Measurements from ENCODE around the gene GALNT7. TPM values are rescaled to one million over a fixed set of nuclear protein-coding genes. Genes with fewer than 3 reads are reported as not detected.

Gene GALNT7
- total RNA-seq, 1 donor from 2014 or later, result 25.9 TPM

DNA sequence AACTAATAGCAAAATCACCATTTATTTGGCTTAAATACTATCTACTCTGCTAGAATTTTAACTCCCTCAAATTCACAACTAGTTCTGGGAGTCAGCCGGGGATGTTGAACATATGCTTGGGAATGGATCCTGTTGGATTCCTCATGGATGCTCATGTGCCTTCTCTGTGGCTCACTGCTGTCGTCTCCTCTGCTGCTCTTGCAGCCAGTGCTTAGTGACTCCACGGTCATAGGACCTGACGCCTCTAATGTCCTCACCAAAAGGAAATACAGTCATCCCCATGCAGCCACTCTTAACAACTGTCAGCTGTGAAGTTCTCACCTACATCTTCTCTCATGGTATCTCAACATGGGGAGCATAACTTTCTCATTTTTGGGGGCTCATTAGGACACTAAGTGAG is 106.1 kb downstream of the GALNT7 start:
- Mint-ChIP-seq H3K4me1 (peaks cover 1% of the 10 kb centered on the region), H3K27ac (no peak overlapping the region), H3K36me3 (ENCODE audit: low read depth) (no peaks in the 10 kb centered on the region), H3K4me3 (no peak overlapping the region), H3K9me3 (no peaks in the 10 kb centered on the region), H3K27me3 (no peaks in the 10 kb centered on the region)
- no peak for DNase-seq
- intact Hi-C loops (cut with micrococcal nuclease), result no loop called here

DNA sequence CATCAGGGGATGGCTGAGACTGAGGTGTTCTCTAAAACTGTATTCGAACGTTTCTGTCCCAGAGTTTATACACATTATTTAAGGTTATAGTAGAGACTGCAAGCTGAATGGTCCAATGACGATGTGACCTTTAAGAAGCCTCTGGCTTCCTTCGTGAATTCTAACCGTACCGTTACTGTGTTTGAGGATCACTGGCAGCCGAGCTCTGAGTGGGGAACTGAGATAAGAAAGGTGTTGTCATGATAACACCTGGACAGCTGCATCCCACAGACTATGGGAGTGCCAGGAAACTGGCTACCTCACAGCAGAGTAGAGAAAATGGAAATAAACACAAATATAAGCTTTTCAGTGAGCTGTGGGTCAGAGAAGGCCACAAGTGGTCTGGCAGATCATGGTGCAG is 106.5 kb downstream of the GALNT7 start:
- H3K36me3 Mint-ChIP-seq (ENCODE audit: low read depth), result no peaks in the 10 kb centered on the region
- DNase-seq, result no peak
- peaks cover 1% of the 10 kb centered on the region for H3K4me1 Mint-ChIP-seq
- intact Hi-C loops (cut with micrococcal nuclease), result no loop called here
- H3K9me3 Mint-ChIP-seq, result no peaks in the 10 kb centered on the region
- no peaks in the 10 kb centered on the region for H3K27me3 Mint-ChIP-seq
- H3K4me3 Mint-ChIP-seq, result no peak overlapping the region
- H3K27ac Mint-ChIP-seq, result no peak overlapping the region

DNA sequence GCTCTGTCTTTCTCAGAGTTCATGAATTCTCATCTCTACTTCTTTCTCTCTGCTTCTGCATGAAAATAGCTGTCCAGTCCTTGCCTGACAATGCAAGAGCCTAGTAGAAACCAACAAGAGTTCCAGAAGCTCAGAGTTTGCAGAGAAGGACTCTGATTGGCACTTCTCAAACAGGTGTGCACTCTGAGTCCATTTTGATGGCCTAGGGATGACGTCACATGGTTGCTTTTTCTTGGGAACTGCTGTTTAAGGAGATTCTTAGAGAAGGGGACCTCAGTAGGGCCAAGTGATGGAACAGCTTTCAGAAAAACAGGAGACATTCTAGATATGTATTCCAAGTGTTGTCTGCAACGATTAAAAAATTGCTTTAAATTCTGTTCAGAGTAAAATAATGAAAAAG is 108.7 kb downstream of the GALNT7 start:
- no peak overlapping the region for H3K4me3 Mint-ChIP-seq
- intact Hi-C loops (cut with micrococcal nuclease), result no loop called here
- no peaks in the 10 kb centered on the region for H3K27me3 Mint-ChIP-seq
- no peak overlapping the region for H3K27ac Mint-ChIP-seq
- H3K4me1 Mint-ChIP-seq, result peaks cover 1% of the 10 kb centered on the region
- no peak for DNase-seq
- no peaks in the 10 kb centered on the region for H3K9me3 Mint-ChIP-seq
- H3K36me3 Mint-ChIP-seq (ENCODE audit: low read depth), result no peaks in the 10 kb centered on the region

DNA sequence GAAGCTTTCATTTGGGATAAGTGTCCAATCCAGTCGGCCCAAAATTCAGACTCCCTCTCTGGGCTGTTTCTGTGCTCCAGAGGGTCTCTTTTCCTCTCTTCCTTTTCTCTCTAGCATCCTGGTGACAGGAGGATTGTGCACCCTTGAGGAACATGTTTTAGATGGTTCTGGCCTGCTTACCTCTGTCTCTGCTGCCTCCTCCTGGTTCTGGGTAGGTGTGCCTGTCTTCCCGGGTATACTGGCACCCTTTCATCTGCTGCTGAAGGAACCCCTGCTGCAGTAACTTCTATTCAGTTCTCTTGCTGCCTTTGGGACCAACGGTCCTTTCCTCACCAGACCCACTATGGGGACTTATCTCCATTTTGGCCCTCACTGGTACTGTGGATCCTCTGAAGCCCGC is 112.4 kb downstream of the GALNT7 start:
- Mint-ChIP-seq H3K9me3 (no peaks in the 10 kb centered on the region), H3K4me3 (no peak overlapping the region), H3K4me1 (peaks cover 1% of the 10 kb centered on the region), H3K27me3 (no peaks in the 10 kb centered on the region), H3K36me3 (ENCODE audit: low read depth) (no peaks in the 10 kb centered on the region), H3K27ac (no peak overlapping the region)
- no peak for DNase-seq
- intact Hi-C loops (cut with micrococcal nuclease), result no loop called here

DNA sequence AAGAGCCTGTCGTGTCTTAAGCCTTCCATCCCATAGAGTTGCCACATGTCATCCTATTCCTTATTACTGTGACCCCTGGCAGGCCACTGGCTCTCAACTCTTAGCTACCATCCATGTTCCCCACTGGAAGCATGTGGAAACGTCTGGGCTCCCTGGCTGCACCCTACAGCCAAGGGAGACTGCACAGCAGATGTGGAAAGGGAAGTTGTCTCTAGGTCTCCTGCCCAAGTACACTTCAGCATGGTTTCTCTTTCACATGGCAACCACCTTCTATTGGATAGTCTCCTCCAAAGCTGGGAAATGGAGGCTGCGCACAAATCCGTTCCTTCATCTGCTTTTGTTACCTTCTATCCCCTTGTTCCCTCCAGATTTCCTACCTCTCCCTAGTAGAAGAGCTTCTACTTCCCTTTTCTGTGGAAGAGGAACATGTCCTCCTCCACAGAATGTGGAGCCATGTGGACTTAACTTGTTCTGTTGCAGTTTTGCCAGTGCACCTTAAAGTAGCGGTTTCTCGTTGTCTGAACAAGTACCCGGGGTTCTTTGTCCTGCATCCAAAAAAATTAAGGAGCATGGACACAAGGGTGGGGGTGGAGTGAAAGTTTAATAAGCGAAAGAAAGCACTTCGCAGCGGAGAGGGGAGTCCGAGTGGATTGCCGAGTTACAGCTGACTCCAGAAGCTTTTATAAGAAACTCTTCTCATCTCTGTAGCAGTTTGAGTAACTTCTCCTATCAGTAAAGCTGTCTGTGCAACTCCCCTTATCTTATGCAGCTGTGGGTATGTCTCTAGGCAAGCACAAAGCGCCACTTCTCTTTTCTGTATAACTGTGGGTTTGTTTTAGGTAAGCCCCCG is 113.0 kb downstream of the GALNT7 start:
- Mint-ChIP-seq H3K27me3 (no peaks in the 10 kb centered on the region), H3K27ac (no peak overlapping the region), H3K36me3 (ENCODE audit: low read depth) (no peaks in the 10 kb centered on the region), H3K4me1 (peaks cover 1% of the 10 kb centered on the region), H3K4me3 (no peak overlapping the region), H3K9me3 (no peaks in the 10 kb centered on the region)
- DNase-seq, result no peak
- intact Hi-C loops (cut with micrococcal nuclease), result no loop called here

DNA sequence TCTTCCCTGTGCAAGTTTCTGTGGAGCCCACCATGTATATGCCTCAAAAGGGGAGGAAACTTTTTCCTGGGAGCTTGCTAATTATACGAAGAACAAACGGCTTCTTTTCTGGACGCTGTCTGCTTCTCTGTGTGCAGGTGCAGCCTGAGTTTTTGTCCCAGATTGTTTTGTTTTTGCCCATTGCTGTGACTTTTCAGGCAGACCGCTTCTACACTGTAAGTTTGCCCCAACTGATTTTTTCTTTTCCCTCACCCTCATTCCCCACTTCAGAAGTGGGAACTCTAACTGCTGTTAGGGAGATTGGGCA is 113.6 kb downstream of the GALNT7 start:
- peaks cover 1% of the 10 kb centered on the region for H3K36me3 Mint-ChIP-seq (ENCODE audit: low read depth)
- H3K4me1 Mint-ChIP-seq, result peaks cover 1% of the 10 kb centered on the region
- H3K9me3 Mint-ChIP-seq, result no peaks in the 10 kb centered on the region
- intact Hi-C loops (cut with micrococcal nuclease), result no loop called here
- no peak for DNase-seq
- no peaks in the 10 kb centered on the region for H3K27me3 Mint-ChIP-seq
- no peak overlapping the region for H3K27ac Mint-ChIP-seq
- H3K4me3 Mint-ChIP-seq, result no peak overlapping the region

DNA sequence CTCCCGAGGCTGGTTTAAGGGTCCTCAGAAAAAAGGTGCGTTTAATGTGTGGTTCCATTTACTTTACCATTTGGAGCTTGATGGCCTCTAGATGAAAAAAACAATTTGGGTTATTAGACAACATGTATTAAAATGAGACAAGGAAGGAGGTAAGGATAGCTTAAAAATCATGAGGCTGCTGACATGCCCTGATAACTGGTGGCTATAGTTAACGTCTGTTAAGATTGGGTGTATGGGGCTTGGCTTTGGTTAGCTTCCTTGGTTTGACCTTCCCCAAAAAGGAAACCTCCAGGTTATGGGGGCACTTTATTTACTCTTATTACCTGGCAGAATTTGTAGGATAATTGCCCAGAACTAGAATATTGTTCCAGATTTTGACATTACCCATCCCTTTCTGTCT is 114.0 kb downstream of the GALNT7 start:
- Mint-ChIP-seq H3K9me3 (no peaks in the 10 kb centered on the region), H3K27ac (no peak overlapping the region), H3K27me3 (no peaks in the 10 kb centered on the region), H3K4me3 (no peak overlapping the region), H3K4me1 (peaks cover 1% of the 10 kb centered on the region), H3K36me3 (ENCODE audit: low read depth) (peaks cover 1% of the 10 kb centered on the region)
- intact Hi-C loops (cut with micrococcal nuclease), result no loop called here
- no peak for DNase-seq

DNA sequence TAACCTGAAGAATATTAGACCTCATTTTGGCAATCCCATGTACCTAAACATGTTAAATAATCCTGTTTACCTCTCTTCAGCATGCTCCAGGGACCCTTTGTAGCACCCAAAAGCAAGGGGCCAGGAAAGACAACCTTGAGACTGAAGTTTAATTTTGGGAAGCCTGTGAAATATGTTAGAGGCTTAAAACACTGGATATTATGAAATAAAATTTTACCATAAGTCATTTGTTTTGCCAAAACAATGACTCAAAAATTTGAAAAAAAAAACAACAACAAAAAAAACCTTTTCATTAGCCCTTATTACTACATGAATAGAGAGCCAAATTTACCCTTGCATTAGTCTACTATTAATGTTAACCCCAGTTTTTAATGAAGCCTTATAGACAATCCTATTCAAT is 115.9 kb downstream of the GALNT7 start:
- no peak for DNase-seq
- intact Hi-C loops (cut with micrococcal nuclease), result no loop called here
- Mint-ChIP-seq H3K4me3 (no peak overlapping the region), H3K27me3 (no peaks in the 10 kb centered on the region), H3K9me3 (no peaks in the 10 kb centered on the region), H3K27ac (no peak overlapping the region), H3K36me3 (ENCODE audit: low read depth) (peaks cover 1% of the 10 kb centered on the region), H3K4me1 (peaks cover 12% of the 10 kb centered on the region)

DNA sequence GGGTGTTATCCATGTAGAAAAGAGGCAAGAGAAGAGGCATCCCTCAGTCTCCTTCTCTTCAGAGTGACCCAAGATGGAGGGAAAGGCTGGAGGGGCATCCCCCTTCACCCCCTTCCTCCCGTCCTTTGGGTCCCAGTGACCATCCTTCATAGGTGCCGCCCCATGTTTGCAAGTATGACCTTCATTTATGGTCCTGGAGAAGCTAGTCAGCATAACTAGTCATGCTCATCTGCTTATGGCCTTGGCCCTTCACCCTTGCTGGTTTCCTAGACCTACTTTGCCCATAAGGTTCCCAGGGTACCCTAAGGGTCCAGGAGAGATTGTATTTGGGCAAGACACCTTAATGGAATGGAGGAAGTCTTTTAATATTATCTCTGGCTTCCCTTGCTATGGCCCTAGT is 118.9 kb downstream of the GALNT7 start:
- Mint-ChIP-seq H3K27ac (no peak overlapping the region), H3K4me3 (no peak overlapping the region)
- intact Hi-C loops (cut with micrococcal nuclease), result no loop called here

DNA sequence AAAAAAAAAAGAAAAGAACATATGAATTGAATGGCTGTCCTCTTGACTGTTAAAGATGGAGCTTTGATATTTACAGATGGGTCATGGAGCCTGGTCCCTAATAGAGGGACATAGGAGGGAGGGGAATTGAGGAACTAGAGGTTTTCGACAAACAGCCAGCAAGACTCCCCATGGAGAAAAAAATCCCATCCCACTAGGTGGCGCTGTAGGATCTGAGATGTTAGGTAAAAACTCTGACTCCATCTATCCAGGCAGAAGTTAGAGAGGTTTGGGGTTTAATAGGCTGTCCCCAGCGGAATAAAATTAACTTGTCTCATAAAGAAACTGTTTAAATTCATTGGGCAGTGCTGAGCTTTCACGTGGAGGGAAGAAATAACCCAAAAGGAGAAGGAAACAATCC is 119.7 kb downstream of the GALNT7 start:
- Mint-ChIP-seq H3K27me3 (no peaks in the 10 kb centered on the region), H3K27ac (peak overlapping the region; percentile 48), H3K4me3 (peak overlapping the region; percentile 66), H3K4me1 (peaks cover 16% of the 10 kb centered on the region), H3K9me3 (no peaks in the 10 kb centered on the region), H3K36me3 (ENCODE audit: low read depth) (peaks cover 1% of the 10 kb centered on the region)
- peak; percentile 92 for DNase-seq
- intact Hi-C loops (cut with micrococcal nuclease), result loop anchor here (1.0 kb wide), 1 partner anchor 129 kb away; no protein-coding TSS in a partner anchor

More for the DNA sequence above, 118.9 kb downstream of the GALNT7 start:
- no peaks in the 10 kb centered on the region for H3K9me3 Mint-ChIP-seq
- H3K27me3 Mint-ChIP-seq, result no peaks in the 10 kb centered on the region
- DNase-seq, result no peak
- peaks cover 16% of the 10 kb centered on the region for H3K4me1 Mint-ChIP-seq
- H3K36me3 Mint-ChIP-seq (ENCODE audit: low read depth), result peaks cover 1% of the 10 kb centered on the region

DNA sequence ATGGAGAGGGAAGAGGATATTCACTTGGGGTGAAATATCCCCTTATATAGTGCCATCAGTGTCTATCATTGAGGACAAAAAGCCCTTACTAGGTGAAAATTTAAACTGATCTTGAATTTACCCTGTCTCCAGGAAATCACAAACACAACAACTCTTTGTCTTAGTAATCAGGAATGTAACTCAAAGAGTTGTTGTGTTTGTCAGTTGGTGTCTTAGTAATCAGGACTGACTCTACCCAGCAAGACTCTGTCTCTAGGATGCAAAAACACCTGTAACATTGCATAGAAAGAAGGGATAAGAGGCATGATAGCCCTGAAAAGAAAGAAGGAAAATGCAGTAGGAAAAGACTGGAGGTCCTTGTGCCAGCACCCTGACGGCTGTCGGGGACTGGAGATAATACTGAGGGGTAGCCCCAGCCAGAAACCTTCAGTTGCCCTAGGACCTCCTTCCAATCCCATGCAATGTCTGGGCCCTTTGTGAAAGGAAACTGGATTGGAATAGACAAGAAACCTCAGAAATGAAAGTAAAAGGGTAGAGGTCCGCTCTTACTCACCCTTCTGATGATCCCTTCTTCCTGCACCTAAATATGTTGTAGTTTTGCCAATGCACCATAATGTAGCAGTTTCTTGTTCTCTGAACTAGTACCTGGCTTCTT is 120.2 kb downstream of the GALNT7 start:
- peak overlapping the region; percentile 48 for H3K27ac Mint-ChIP-seq
- H3K4me3 Mint-ChIP-seq, result peak overlapping the region; percentile 66
- peak; percentile 61 for DNase-seq
- H3K36me3 Mint-ChIP-seq (ENCODE audit: low read depth), result peaks cover 1% of the 10 kb centered on the region
- H3K4me1 Mint-ChIP-seq, result peaks cover 16% of the 10 kb centered on the region
- H3K9me3 Mint-ChIP-seq, result no peaks in the 10 kb centered on the region
- intact Hi-C loops (cut with micrococcal nuclease), result loop anchor here (1.0 kb wide), 1 partner anchor 128 kb away; no protein-coding TSS in a partner anchor
- H3K27me3 Mint-ChIP-seq, result no peaks in the 10 kb centered on the region

DNA sequence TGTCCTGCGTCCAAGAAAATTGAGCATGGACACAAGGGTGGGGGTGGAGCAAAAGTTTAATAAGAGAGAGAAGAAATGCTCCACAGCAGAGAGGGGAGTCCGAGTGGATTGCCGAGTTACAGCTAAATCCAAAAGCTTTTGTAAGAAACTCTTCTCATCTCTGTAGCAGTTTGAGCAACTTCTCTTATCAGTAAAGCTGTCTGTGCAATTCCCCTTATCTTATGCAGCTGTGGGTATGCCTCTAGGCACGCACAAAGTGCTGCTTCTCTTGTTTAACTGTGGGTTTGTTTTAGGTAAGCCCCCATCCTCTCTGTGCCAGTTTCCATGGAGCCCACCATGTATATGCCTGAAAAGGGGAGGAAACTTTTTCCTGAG is 120.7 kb downstream of the GALNT7 start:
- Mint-ChIP-seq H3K36me3 (ENCODE audit: low read depth) (peaks cover 1% of the 10 kb centered on the region), H3K4me3 (peak overlapping the region; percentile 66), H3K9me3 (no peaks in the 10 kb centered on the region), H3K27ac (no peak overlapping the region), H3K4me1 (peaks cover 16% of the 10 kb centered on the region), H3K27me3 (no peaks in the 10 kb centered on the region)
- no peak for DNase-seq
- intact Hi-C loops (cut with micrococcal nuclease), result no loop called here

DNA sequence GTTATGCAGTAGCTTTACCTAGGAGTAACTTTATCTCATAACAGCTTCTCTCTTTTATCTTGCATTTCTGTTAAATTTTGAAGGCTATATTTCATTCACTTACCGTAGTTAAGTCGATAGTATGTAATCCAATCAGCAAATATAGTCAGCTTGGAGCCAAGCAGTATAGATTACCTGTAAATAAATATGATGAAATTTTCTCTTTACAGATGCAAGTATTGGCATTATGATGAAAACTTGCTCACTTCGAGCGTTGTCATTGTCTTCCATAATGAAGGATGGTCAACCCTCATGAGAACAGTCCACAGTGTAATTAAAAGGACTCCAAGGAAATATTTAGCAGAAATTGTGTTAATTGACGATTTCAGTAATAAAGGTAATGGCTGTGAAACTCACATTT is 123.3 kb downstream of the GALNT7 start:
- Mint-ChIP-seq H3K27ac (no peak overlapping the region), H3K4me1 (peaks cover 16% of the 10 kb centered on the region), H3K27me3 (no peaks in the 10 kb centered on the region), H3K4me3 (no peak overlapping the region), H3K36me3 (ENCODE audit: low read depth) (peaks cover 1% of the 10 kb centered on the region), H3K9me3 (no peaks in the 10 kb centered on the region)
- DNase-seq, result no peak
- intact Hi-C loops (cut with micrococcal nuclease), result no loop called here

DNA sequence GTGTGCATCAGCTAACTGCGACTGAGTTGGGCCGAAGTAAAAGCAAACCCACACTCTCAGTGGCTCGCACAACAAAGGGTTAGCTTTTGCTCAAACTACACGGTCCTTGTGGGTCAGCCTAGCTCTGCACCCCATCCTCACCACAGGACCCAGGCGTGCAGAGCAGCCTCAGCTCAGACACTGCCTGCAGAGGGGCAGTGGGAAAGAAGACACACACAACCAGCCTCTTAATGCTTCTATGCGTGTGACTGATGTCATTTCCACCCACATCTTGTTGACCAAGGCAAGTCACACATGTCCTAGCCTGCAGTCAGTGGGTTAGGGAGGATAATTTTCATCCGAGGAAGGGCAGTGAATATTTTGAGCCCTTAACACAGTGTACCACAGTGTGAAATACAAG is 125.1 kb downstream of the GALNT7 start:
- no peak overlapping the region for H3K27ac Mint-ChIP-seq

More for the DNA sequence above, 125.1 kb downstream of the GALNT7 start:
- Mint-ChIP-seq H3K36me3 (ENCODE audit: low read depth) (no peaks in the 10 kb centered on the region), H3K4me3 (no peak overlapping the region), H3K9me3 (no peaks in the 10 kb centered on the region), H3K4me1 (peaks cover 12% of the 10 kb centered on the region), H3K27me3 (no peaks in the 10 kb centered on the region)
- intact Hi-C loops (cut with micrococcal nuclease), result no loop called here
- no peak for DNase-seq
